SU-DHL-6 (cell line): ENCODE data around the gene MPZL3.

ENCODE experiments used
- H2AFZ ChIP-seq: fragments of 200-600 bp; sonication (generic); 2 replicates; pipeline ENCODE4 v1.6.1; 2014; ENCODE audit warnings: low read depth, mild to moderate bottlenecking, moderate library complexity, mixed read lengths, antibody characterized with exemption, low read length; ENCODE audit not compliant: severe bottlenecking
- H3F3A ChIP-seq: fragments of 200-600 bp; shearing (Covaris generic); 2 replicates; pipeline ENCODE4 v1.6.0; 2016; ENCODE audit warnings: antibody characterized with exemption, mild to moderate bottlenecking; ENCODE audit not compliant: insufficient read depth
- H3K27ac ChIP-seq: fragments of 200-600 bp; sonication (generic); 2 replicates; pipeline ENCODE4 v1.5.1; 2016; ENCODE audit warnings: low read depth, mild to moderate bottlenecking, low read length, moderate library complexity, mixed read lengths
- H3K27me3 ChIP-seq: fragments of 200-600 bp; sonication (generic), shearing (Covaris generic); 2 replicates; pipeline ENCODE4 v1.6.0; 2014; ENCODE audit warnings: mild to moderate bottlenecking, low read length
- H3K36me3 ChIP-seq: fragments of 200-600 bp; sonication (generic); 2 replicates; pipeline ENCODE4 v1.6.1; 2014; ENCODE audit warnings: mild to moderate bottlenecking, low read length, mixed read lengths
- H3K4me2 ChIP-seq: fragments of 300-600, 200-600 bp; shearing (Covaris generic), sonication (generic); 2 replicates; pipeline ENCODE4 v1.6.0; 2014; ENCODE audit warnings: low read length, low read depth, mild to moderate bottlenecking; ENCODE audit not compliant: poor library complexity, severe bottlenecking
- H3K4me3 ChIP-seq: fragments of 200-600 bp; sonication (generic); 2 replicates; pipeline ENCODE4 v1.5.1; 2014; ENCODE audit warnings: antibody characterized with exemption, low read length, mild to moderate bottlenecking, mixed read lengths; ENCODE audit not compliant: insufficient read depth, poor library complexity, severe bottlenecking
- H3K79me2 ChIP-seq: fragments of 200-600 bp; sonication (generic); 2 replicates; pipeline ENCODE4 v1.6.1; 2014; ENCODE audit warnings: mild to moderate bottlenecking, low read length, moderate library complexity; ENCODE audit not compliant: insufficient read depth
- H3K9ac ChIP-seq: fragments of 200-600 bp; sonication (generic); 2 replicates; pipeline ENCODE4 v1.7.0; 2014; ENCODE audit warnings: mild to moderate bottlenecking, low read length
- H3K9me2 ChIP-seq: fragments of 200-600 bp; sonication (generic); replicated peaks from 2 replicates; pipeline ENCODE4 v1.6.1; 2014; ENCODE audit warnings: low read length; ENCODE audit not compliant: insufficient read depth
- H3K9me3 ChIP-seq: fragments of 200-600 bp; sonication (generic); 2 replicates; pipeline ENCODE4 v1.6.1; 2014; ENCODE audit warnings: low read length, mixed read lengths; ENCODE audit not compliant: insufficient read depth
- H4K20me1 ChIP-seq: fragments of 200-600 bp; sonication (generic); 2 replicates; pipeline ENCODE4 v1.6.1; 2014; ENCODE audit warnings: low read depth, mild to moderate bottlenecking, antibody characterized with exemption, low read length, moderate library complexity, mixed read lengths
- EZH2phosphoT487 ChIP-seq: fragments of 200-600 bp; sonication (generic), shearing (Covaris generic); conservative IDR thresholded peaks from 2 replicates; pipeline ENCODE4 v1.6.1; 2018; ENCODE audit warnings: mild to moderate bottlenecking, antibody characterized with exemption, low read length, moderate library complexity, mixed read lengths
- TF ChIP-seq, protein P1 (sequence below): fragments of 200-600 bp; sonication (generic); IDR thresholded peaks from one replicate; pipeline ENCODE4 v1.5.1; 2017; ENCODE audit warnings: antibody characterized with exemption, mild to moderate bottlenecking, low read length, moderate library complexity; ENCODE audit not compliant: insufficient read depth, poor library complexity, severe bottlenecking

MPZL3 gene

GRCh38 chr11:118243161-118243560 is 9.0 kb downstream of the MPZL3 start:
- H3K4me3 ChIP-seq, result no peak overlapping the region
- no peak overlapping the region for H3K27ac ChIP-seq
- no peak overlapping the region for H3K9ac ChIP-seq
- TF ChIP-seq, protein P1, sequence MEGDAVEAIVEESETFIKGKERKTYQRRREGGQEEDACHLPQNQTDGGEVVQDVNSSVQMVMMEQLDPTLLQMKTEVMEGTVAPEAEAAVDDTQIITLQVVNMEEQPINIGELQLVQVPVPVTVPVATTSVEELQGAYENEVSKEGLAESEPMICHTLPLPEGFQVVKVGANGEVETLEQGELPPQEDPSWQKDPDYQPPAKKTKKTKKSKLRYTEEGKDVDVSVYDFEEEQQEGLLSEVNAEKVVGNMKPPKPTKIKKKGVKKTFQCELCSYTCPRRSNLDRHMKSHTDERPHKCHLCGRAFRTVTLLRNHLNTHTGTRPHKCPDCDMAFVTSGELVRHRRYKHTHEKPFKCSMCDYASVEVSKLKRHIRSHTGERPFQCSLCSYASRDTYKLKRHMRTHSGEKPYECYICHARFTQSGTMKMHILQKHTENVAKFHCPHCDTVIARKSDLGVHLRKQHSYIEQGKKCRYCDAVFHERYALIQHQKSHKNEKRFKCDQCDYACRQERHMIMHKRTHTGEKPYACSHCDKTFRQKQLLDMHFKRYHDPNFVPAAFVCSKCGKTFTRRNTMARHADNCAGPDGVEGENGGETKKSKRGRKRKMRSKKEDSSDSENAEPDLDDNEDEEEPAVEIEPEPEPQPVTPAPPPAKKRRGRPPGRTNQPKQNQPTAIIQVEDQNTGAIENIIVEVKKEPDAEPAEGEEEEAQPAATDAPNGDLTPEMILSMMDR, result no peak
- TF ChIP-seq EZH2phosphoT487, result no peak
- H3K79me2 ChIP-seq, result no peaks in the 10 kb centered on the region
- no peaks in the 10 kb centered on the region for H3K9me3 ChIP-seq
- H3K27me3 ChIP-seq, result no peaks in the 10 kb centered on the region
- H3K36me3 ChIP-seq, result no peaks in the 10 kb centered on the region
- H3K4me2 ChIP-seq, result no peak overlapping the region
- no peaks in the 10 kb centered on the region for H3K9me2 ChIP-seq
- H3F3A ChIP-seq, result no peaks in the 10 kb centered on the region
- H4K20me1 ChIP-seq, result no peaks in the 10 kb centered on the region
- no peak overlapping the region for H2AFZ ChIP-seq

DNA sequence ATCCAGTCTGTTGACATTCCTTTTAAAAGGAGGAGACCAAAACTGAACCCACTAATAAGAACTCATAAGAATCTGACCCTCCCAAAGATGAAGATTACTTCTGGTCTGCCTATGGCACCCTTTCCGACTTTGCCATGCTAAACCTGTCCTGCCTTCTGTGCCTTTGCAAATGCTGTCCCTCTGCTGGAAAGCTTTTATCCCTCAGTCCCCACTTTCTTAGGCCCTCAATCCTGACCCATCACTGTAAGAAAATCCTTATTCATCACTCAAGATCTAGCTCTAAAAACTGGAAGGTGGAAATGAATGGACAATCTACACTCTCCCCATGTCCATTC is 10.4 kb downstream of the MPZL3 start:
- H3K4me2 ChIP-seq, result no peak overlapping the region
- no peaks in the 10 kb centered on the region for H3K27me3 ChIP-seq
- no peaks in the 10 kb centered on the region for H3F3A ChIP-seq
- no peaks in the 10 kb centered on the region for H3K79me2 ChIP-seq
- no peaks in the 10 kb centered on the region for H3K9me2 ChIP-seq
- no peak overlapping the region for H3K27ac ChIP-seq
- H3K36me3 ChIP-seq, result no peaks in the 10 kb centered on the region
- no peak overlapping the region for H3K4me3 ChIP-seq
- H4K20me1 ChIP-seq, result no peaks in the 10 kb centered on the region
- H3K9me3 ChIP-seq, result no peaks in the 10 kb centered on the region
- no peak for TF ChIP-seq EZH2phosphoT487
- TF ChIP-seq, protein P1, result no peak
- H3K9ac ChIP-seq, result no peak overlapping the region
- no peak overlapping the region for H2AFZ ChIP-seq

GRCh38 chr11:118240999-118241763 is 11.0 kb downstream of the MPZL3 start:
- H3K4me3 ChIP-seq, result no peak overlapping the region
- H3K4me2 ChIP-seq, result no peak overlapping the region
- H3K9me3 ChIP-seq, result no peaks in the 10 kb centered on the region
- H3K36me3 ChIP-seq, result no peaks in the 10 kb centered on the region
- H2AFZ ChIP-seq, result no peak overlapping the region
- no peaks in the 10 kb centered on the region for H3K27me3 ChIP-seq
- no peak overlapping the region for H3K27ac ChIP-seq
- H4K20me1 ChIP-seq, result no peaks in the 10 kb centered on the region
- H3F3A ChIP-seq, result no peaks in the 10 kb centered on the region
- H3K9ac ChIP-seq, result no peak overlapping the region
- TF ChIP-seq EZH2phosphoT487, result no peak
- TF ChIP-seq, protein P1, result no peak
- H3K79me2 ChIP-seq, result no peaks in the 10 kb centered on the region
- H3K9me2 ChIP-seq, result no peaks in the 10 kb centered on the region
